HEK293 (cell line): ENCODE measurements around the gene LRRC52.

Experiments
- CTCF ChIA-PET: fragments of 350-600 bp; formaldehyde crosslinking; extraction: SDS; loops from one replicate; lab custom pipeline; 2021; ENCODE audit warnings: antibody characterized with exemption; lab: Yijun Ruan, JAX
- POLR2A ChIA-PET: fragments of 300-600 bp; formaldehyde crosslinking; extraction: SDS; loops from one replicate; lab custom pipeline; 2020; ENCODE audit warnings: antibody characterized with exemption, inconsistent platforms; lab: Yijun Ruan, JAX
- H3K27ac ChIP-seq: fragments of 200-500 bp; sonication (Bioruptor generic); 2 replicates; pipeline ENCODE4 v1.5.1; 2014; ENCODE audit warnings: low read depth, low read length, control low read depth, inconsistent platforms; ENCODE audit errors: extremely low read depth
- H3K36me3 ChIP-seq, 2 experiments: fragments of 200-500 bp in 1 of 2; sonication (Bioruptor generic) in 1 of 2; 1 replicate in 1 of 2; 2 replicates in 1 of 2; pipeline ENCODE4 v1.5.1; 2014 to 2017; ENCODE audit warnings: inconsistent platforms in 2 of 2, low read length in 2 of 2; ENCODE audit not compliant: control insufficient read depth in 2 of 2, insufficient read depth in 1 of 2
- H3K4me1 ChIP-seq: fragments of 200-500 bp; sonication (Bioruptor generic); 2 replicates; pipeline ENCODE4 v1.5.1; 2014; ENCODE audit warnings: mild to moderate bottlenecking, low read length, inconsistent platforms; ENCODE audit not compliant: control insufficient read depth, insufficient read depth
- H3K4me3 ChIP-seq: 2 replicates; pipeline ENCODE4 v1.5.1; 2011; ENCODE audit warnings: low read depth, mild to moderate bottlenecking, control low read depth, low read length, moderate library complexity
- H3K9me3 ChIP-seq: fragments of 200-500 bp; sonication (Bioruptor generic); 2 replicates; pipeline ENCODE4 v1.5.1; 2014; ENCODE audit warnings: low read depth, low read length, inconsistent platforms; ENCODE audit not compliant: control insufficient read depth, insufficient read depth
- GFI1B ChIP-seq: fragments of 450-650 bp; formaldehyde crosslinking; IDR thresholded peaks from 2 replicates; pipeline ENCODE4 v1.5.1; 2016; ENCODE audit warnings: missing biosample characterization, missing genetic modification characterization
- GLI2 ChIP-seq: fragments of 450-650 bp; formaldehyde crosslinking; IDR thresholded peaks from 2 replicates; pipeline ENCODE4; 2017; ENCODE audit warnings: missing biosample characterization, missing genetic modification characterization, low read depth, borderline replicate concordance
- GLIS2 ChIP-seq: fragments of 450-650 bp; formaldehyde crosslinking; IDR thresholded peaks from 2 replicates; pipeline ENCODE4 v1.5.1; 2016; ENCODE audit warnings: missing biosample characterization, missing genetic modification characterization
- OSR2 ChIP-seq: fragments of 450-650 bp; formaldehyde crosslinking; IDR thresholded peaks from 2 replicates; pipeline ENCODE4 v1.5.1; 2016; ENCODE audit warnings: missing biosample characterization, missing genetic modification characterization
- SALL2 ChIP-seq: fragments of 450-650 bp; formaldehyde crosslinking; IDR thresholded peaks from 2 replicates; pipeline ENCODE4 v1.5.0; 2017; ENCODE audit warnings: missing biosample characterization, mild to moderate bottlenecking, missing genetic modification characterization, borderline replicate concordance
- SCRT2 ChIP-seq: fragments of 450-650 bp; formaldehyde crosslinking; IDR thresholded peaks from 2 replicates; pipeline ENCODE4 v1.5.1; 2016; ENCODE audit warnings: missing biosample characterization, missing genetic modification characterization
- ZBTB49 ChIP-seq: fragments of 450-650 bp; formaldehyde crosslinking; IDR thresholded peaks from 2 replicates; pipeline ENCODE4 v1.5.1; 2016; ENCODE audit warnings: missing biosample characterization, missing genetic modification characterization, low read depth
- ZBTB8A ChIP-seq: fragments of 450-650 bp; formaldehyde crosslinking; IDR thresholded peaks from 2 replicates; pipeline ENCODE4 v1.5.1; 2016; ENCODE audit warnings: missing biosample characterization, missing genetic modification characterization
- ZFP69B ChIP-seq: fragments of 450-650 bp; formaldehyde crosslinking; IDR thresholded peaks from 2 replicates; pipeline ENCODE4 v1.5.1; 2016; ENCODE audit warnings: missing biosample characterization, missing genetic modification characterization
- ZNF121 ChIP-seq: fragments of 450-650 bp; formaldehyde crosslinking; IDR thresholded peaks from 2 replicates; pipeline ENCODE4 v1.5.1; 2016; ENCODE audit warnings: missing biosample characterization, missing genetic modification characterization
- ZNF214 ChIP-seq: fragments of 450-650 bp; formaldehyde crosslinking; IDR thresholded peaks from 2 replicates; pipeline ENCODE4 v1.5.1; 2017; ENCODE audit warnings: missing biosample characterization, mild to moderate bottlenecking, missing genetic modification characterization, borderline replicate concordance
- ZNF354C ChIP-seq: fragments of 450-650 bp; formaldehyde crosslinking; IDR thresholded peaks from 2 replicates; pipeline ENCODE4 v1.5.1; 2016; ENCODE audit warnings: missing biosample characterization, missing genetic modification characterization, low read depth, borderline replicate concordance
- ZNF426 ChIP-seq: fragments of 450-650 bp; formaldehyde crosslinking; IDR thresholded peaks from 2 replicates; pipeline ENCODE4 v1.5.1; 2017; ENCODE audit warnings: missing biosample characterization, missing genetic modification characterization, mild to moderate bottlenecking, inconsistent platforms, moderate library complexity
- ZNF501 ChIP-seq: fragments of 450-650 bp; formaldehyde crosslinking; IDR thresholded peaks from 2 replicates; pipeline ENCODE4 v1.5.1; 2016; ENCODE audit warnings: missing biosample characterization, missing genetic modification characterization
- ZNF521 ChIP-seq: fragments of 450-650 bp; formaldehyde crosslinking; IDR thresholded peaks from 2 replicates; pipeline ENCODE4 v1.5.1; 2017; ENCODE audit warnings: missing biosample characterization, mild to moderate bottlenecking, missing genetic modification characterization
- ZNF561 ChIP-seq: fragments of 450-650 bp; IDR thresholded peaks from 2 replicates; pipeline ENCODE4 v1.5.1; 2018; ENCODE audit warnings: missing biosample characterization, missing genetic modification characterization, borderline replicate concordance
- ZNF585B ChIP-seq: fragments of 450-650 bp; formaldehyde crosslinking; IDR thresholded peaks from 2 replicates; pipeline ENCODE4 v1.5.1; 2016; ENCODE audit warnings: missing biosample characterization, missing genetic modification characterization
- ZNF654 ChIP-seq: fragments of 450-650 bp; formaldehyde crosslinking; IDR thresholded peaks from 2 replicates; pipeline ENCODE4 v1.5.1; 2016; ENCODE audit warnings: low read depth, missing biosample characterization, missing genetic modification characterization
- ZNF704 ChIP-seq: fragments of 450-650 bp; formaldehyde crosslinking; IDR thresholded peaks from 2 replicates; pipeline ENCODE4 v1.5.1; 2016; ENCODE audit warnings: missing biosample characterization, missing genetic modification characterization
- ZNF747 ChIP-seq: fragments of 450-650 bp; formaldehyde crosslinking; IDR thresholded peaks from 2 replicates; pipeline ENCODE4 v1.5.1; 2016; ENCODE audit warnings: missing biosample characterization, missing genetic modification characterization
- ZNF843 ChIP-seq: fragments of 450-650 bp; formaldehyde crosslinking; IDR thresholded peaks from 2 replicates; pipeline ENCODE4 v1.5.1; 2016; ENCODE audit warnings: missing biosample characterization, missing genetic modification characterization
- TF ChIP-seq, protein P1 (sequence below): fragments of 450-650 bp; formaldehyde crosslinking; IDR thresholded peaks from 2 replicates; pipeline ENCODE4 v1.5.1; 2016; ENCODE audit warnings: missing biosample characterization, missing genetic modification characterization, borderline replicate concordance
- TF ChIP-seq, protein P2 (sequence below): fragments of 450-650 bp; formaldehyde crosslinking; IDR thresholded peaks from 2 replicates; pipeline ENCODE4 v1.5.1; 2016; ENCODE audit warnings: missing biosample characterization, missing genetic modification characterization
- TF ChIP-seq, protein P3 (sequence below): fragments of 450-650 bp; formaldehyde crosslinking; IDR thresholded peaks from 2 replicates; pipeline ENCODE4 v1.5.1; 2016; ENCODE audit warnings: missing biosample characterization, missing genetic modification characterization

LRRC52 gene

GRCh38 chr1:165592945-165593823 lies 49.4 kb downstream of the LRRC52 start (continued):
- TF ChIP-seq ZNF426 (tag by site-specific recombination) (no peak), ZBTB49 (tag by site-specific recombination) (no peak), ZNF747 (tag by site-specific recombination) (no peak), OSR2 (no peak), GLIS2 (tag by site-specific recombination) (no peak), SALL2 (tag by site-specific recombination) (no peak), ZNF654 (peak; percentile 95)

DNA sequence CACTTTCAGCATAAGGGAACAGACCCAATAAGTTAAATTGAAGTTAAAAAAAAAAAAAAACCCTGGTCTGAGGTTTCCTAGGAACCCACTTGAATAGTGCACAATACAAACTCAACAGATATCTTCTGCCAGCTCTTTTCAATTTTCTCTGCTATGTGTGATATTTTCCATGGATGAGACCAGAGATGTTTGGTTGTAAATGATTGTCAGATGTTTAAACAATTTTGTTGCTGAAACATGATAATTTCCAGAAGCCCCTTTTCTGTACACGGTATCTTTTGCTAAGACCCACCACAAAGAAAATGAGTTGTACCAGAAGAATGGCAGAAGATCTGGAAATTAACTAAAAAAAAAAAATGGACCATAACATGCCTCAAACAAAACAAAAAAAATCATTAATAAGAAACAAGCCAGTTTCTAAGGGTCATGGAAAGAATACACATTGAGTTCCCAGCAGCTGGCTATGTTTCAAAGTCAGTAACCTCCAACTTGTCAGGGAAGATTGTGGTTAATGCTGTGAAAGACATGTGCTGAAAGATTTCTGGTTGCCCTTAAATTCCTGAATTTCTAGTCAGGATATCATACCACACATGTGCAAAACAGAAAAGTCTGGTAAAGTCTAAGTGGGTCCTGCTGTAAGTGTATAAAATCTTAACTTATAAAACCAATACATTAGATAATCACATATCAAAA lies 51.6 kb downstream of the LRRC52 start:
- no peaks in the 10 kb centered on the region for H3K36me3 ChIP-seq
- ChIA-PET POLR2A (no interaction called here), CTCF (interaction anchor here (0.6 to 9.0 kb wide), 13 partner anchors 37 to 575 kb away, joined by 3 to 108 read pairs (median 4); no protein-coding TSS in a partner anchor)
- TF ChIP-seq ZNF354C (tag by site-specific recombination) (no peak), ZNF704 (no peak), GFI1B (tag by site-specific recombination) (no peak), ZFP69B (tag by site-specific recombination) (no peak), ZNF561 (tag by site-specific recombination) (no peak), ZNF501 (tag by site-specific recombination) (no peak), SCRT2 (tag by site-specific recombination) (no peak), GLI2 (tag by site-specific recombination) (no peak), ZNF843 (tag by site-specific recombination) (no peak), ZNF585B (tag by site-specific recombination) (no peak), ZNF121 (no peak), ZBTB8A (tag by site-specific recombination) (no peak), ZNF214 (no peak), ZNF521 (tag by site-specific recombination) (no peak)
- TF ChIP-seq, protein P1, sequence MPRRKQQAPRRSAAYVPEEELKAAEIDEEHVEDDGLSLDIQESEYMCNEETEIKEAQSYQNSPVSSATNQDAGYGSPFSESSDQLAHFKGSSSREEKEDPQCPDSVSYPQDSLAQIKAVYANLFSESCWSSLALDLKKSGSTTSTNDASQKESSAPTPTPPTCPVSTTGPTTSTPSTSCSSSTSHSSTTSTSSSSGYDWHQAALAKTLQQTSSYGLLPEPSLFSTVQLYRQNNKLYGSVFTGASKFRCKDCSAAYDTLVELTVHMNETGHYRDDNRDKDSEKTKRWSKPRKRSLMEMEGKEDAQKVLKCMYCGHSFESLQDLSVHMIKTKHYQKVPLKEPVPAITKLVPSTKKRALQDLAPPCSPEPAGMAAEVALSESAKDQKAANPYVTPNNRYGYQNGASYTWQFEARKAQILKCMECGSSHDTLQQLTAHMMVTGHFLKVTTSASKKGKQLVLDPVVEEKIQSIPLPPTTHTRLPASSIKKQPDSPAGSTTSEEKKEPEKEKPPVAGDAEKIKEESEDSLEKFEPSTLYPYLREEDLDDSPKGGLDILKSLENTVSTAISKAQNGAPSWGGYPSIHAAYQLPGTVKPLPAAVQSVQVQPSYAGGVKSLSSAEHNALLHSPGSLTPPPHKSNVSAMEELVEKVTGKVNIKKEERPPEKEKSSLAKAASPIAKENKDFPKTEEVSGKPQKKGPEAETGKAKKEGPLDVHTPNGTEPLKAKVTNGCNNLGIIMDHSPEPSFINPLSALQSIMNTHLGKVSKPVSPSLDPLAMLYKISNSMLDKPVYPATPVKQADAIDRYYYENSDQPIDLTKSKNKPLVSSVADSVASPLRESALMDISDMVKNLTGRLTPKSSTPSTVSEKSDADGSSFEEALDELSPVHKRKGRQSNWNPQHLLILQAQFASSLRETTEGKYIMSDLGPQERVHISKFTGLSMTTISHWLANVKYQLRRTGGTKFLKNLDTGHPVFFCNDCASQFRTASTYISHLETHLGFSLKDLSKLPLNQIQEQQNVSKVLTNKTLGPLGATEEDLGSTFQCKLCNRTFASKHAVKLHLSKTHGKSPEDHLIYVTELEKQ, result no peak
- TF ChIP-seq, protein P2, sequence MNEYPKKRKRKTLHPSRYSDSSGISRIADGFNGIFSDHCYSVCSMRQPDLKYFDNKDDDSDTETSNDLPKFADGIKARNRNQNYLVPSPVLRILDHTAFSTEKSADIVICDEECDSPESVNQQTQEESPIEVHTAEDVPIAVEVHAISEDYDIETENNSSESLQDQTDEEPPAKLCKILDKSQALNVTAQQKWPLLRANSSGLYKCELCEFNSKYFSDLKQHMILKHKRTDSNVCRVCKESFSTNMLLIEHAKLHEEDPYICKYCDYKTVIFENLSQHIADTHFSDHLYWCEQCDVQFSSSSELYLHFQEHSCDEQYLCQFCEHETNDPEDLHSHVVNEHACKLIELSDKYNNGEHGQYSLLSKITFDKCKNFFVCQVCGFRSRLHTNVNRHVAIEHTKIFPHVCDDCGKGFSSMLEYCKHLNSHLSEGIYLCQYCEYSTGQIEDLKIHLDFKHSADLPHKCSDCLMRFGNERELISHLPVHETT (tag by site-specific recombination), result no peak
- TF ChIP-seq, protein P3, sequence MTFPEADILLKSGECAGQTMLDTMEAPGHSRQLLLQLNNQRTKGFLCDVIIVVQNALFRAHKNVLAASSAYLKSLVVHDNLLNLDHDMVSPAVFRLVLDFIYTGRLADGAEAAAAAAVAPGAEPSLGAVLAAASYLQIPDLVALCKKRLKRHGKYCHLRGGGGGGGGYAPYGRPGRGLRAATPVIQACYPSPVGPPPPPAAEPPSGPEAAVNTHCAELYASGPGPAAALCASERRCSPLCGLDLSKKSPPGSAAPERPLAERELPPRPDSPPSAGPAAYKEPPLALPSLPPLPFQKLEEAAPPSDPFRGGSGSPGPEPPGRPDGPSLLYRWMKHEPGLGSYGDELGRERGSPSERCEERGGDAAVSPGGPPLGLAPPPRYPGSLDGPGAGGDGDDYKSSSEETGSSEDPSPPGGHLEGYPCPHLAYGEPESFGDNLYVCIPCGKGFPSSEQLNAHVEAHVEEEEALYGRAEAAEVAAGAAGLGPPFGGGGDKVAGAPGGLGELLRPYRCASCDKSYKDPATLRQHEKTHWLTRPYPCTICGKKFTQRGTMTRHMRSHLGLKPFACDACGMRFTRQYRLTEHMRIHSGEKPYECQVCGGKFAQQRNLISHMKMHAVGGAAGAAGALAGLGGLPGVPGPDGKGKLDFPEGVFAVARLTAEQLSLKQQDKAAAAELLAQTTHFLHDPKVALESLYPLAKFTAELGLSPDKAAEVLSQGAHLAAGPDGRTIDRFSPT (tag by site-specific recombination), result no peak

More for the DNA sequence above, 51.6 kb downstream of the LRRC52 start:
- H3K27ac ChIP-seq, result no peak overlapping the region
- no peak overlapping the region for H3K4me3 ChIP-seq
- no peaks in the 10 kb centered on the region for H3K4me1 ChIP-seq
- H3K9me3 ChIP-seq, result no peaks in the 10 kb centered on the region
